ENCODE data around the gene DAZAP2.
"Not testable (repeated sequence)": the region's sequence is repeated elsewhere in the genome, so short reads cannot be mapped to it uniquely, and the experiment has no call there.

The DAZAP2 gene

GRCh38 chr12:51217133-51217967 is 21.3 kb upstream of the DAZAP2 start:
- no peak for DNase-seq

GRCh38 chr12:51217968-51218606 is 20.5 kb upstream of the DAZAP2 start, which contains the start of gene POU6F1:
Gene POU6F1 (minus strand): TSS chr12:51218062. CDS start chr12:51206836, 11,226 bp downstream.
- DNase-seq: peak; percentile 53

DNA sequence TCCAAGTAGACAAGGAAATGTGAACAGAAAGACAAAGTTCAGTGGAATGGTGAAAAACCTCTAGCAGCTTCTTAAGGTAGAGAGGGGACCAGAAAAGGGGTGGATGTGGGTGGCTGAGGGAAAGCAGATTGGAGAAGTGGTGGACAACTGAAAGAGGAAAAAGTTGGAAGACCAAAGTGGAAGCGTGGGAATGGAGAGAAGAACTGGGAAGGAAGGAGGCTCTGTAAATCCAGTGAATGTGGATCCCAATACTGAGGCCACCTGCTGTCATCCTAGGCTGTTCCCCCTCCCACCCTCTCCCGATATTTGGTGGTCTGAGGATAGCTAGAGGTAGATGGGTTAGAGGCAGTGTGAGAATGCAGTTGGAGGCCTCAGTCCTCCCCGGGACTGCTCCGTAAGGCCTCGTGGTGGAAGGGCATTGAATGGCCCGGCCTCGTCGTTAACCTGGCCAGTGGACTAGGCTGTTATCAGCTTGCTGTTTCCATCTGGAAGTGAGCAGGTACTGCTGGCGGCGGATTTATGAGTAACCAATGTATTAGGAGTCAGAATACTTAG is 19.9 kb upstream of the DAZAP2 start:
- no peak for DNase-seq

GRCh38 chr12:51219322-51219721 is 19.3 kb upstream of the DAZAP2 start:
- no peak for DNase-seq

GRCh38 chr12:51219857-51220256 is 18.8 kb upstream of the DAZAP2 start:
- not testable (repeated sequence) for DNase-seq

DNA sequence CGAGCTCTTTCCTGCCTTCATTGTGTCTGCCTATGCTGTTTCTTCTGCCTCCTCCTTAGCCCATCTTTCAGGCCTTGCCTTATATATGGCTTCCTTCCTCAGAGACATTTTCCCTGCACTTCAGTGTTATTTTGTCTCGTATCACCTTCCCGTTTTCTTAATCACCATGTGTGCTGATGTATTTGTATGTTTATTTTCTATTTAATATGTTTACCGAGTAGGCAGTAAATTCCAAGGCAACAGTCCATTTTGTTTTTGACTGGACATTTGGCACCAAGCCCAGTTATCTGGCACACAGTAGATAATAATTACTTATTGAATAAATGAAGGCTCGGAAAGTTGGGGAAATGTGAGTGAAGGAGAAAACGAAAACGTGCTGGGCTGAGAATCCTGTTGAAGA is 16.2 kb upstream of the DAZAP2 start:
- no peak for DNase-seq

GRCh38 chr12:51224625-51225024 is 14.0 kb upstream of the DAZAP2 start:
- DNase-seq: no peak

GRCh38 chr12:51225234-51225633 is 13.4 kb upstream of the DAZAP2 start:
- DNase-seq: no peak

GRCh38 chr12:51225771-51226170 is 12.9 kb upstream of the DAZAP2 start:
- no peak for DNase-seq

GRCh38 chr12:51227112-51227511 is 11.5 kb upstream of the DAZAP2 start:
- not testable (repeated sequence) for DNase-seq

GRCh38 chr12:51227962-51228361 is 10.7 kb upstream of the DAZAP2 start:
- DNase-seq: no peak

- no peak for DNase-seq
These were observed 9.4 kb upstream of the DAZAP2 start for GRCh38 chr12:51229116-51229809.

DNA sequence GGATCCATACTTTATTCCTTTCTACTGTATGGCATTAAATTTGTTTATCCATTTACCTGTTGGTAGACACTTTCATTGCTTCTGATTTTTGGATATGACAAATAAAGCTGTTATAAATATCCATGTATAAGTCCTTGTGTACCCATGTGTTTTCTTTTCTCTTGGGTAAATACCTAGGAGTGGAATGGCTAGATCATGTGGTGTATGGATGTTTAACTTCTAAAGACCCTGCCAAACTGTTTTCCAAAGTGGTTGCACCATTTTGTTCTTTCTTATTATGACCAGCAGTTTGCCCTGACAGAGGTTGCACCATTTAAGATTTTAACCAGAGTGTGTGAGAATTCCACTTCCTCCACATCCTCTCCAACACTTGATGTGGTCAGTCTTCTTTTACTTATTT is 6.0 kb upstream of the DAZAP2 start:
- no peak for DNase-seq

DNA sequence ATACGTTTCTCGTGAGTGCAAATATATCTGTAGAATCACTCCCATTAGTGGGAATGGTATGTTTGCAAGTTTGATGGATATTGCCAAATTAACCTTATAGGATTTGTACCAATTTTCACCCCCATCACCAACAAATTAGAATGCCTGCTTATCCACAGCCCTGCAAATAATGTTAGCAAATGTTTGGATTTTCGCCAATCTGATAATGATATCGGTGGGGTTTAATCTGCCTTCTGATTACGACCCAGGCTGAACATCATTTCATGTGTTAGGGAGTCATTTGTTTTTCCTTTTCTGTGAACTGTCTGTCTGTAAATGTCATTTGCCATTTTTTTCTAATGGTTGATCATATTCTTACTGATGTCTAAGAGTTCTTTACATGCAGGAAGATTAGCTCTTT is 4.1 kb upstream of the DAZAP2 start:
- no peak for DNase-seq

DNA sequence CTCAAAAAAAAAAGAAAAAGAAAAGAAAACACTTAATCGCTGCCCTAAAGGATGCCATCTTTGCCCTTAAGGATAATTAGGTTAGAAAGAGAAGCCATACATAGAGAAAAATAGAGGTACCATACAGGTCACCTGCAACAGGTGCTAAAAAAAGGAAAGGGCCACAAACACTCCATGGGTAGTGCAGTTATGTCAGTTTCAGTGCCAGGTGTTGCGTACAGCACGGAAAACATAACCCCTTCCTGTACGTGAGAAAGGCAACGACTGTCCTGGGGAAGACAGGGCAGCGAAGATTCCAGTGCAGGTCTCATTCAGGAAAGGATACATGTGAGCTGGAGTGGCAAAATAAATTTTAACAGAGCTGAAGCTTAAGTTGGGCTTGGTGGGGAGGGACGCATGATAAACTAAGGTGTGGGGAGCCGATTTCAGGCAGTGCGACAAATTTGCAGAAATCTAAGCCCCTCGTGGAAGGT is 553 bp upstream of the DAZAP2 start:
- DNase-seq: no peak

GRCh38 chr12:51240971-51241370 is 2.3 kb downstream of the DAZAP2 start:
- DNase-seq: no peak

GRCh38 chr12:51242120-51242519 is 3.5 kb downstream of the DAZAP2 start:
- no peak for DNase-seq

GRCh38 chr12:51242876-51243275 is 4.2 kb downstream of the DAZAP2 start:
- no peak for DNase-seq

DNA sequence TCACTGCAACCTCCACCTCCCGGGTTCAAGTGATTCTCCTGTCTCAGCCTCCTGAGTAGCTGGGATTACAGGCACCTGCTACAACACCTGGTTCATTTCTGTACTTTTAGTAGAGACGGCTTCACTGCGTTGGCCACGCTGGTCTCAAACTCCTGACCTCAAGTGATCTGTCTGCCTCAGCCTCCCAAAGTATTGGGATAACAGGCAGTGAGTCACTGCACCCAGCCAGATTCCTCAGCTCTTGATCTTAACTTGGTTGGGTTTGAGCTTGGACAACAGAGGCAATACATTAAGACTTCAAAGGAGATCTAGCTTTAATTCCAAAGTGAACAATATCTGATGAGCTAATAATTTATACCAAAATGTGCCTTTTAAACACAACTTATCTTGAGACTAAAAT is 5.6 kb downstream of the DAZAP2 start:
- no peak for DNase-seq

GRCh38 chr12:51245476-51246253 is 7.0 kb downstream of the DAZAP2 start:
- no peak for DNase-seq

DNA sequence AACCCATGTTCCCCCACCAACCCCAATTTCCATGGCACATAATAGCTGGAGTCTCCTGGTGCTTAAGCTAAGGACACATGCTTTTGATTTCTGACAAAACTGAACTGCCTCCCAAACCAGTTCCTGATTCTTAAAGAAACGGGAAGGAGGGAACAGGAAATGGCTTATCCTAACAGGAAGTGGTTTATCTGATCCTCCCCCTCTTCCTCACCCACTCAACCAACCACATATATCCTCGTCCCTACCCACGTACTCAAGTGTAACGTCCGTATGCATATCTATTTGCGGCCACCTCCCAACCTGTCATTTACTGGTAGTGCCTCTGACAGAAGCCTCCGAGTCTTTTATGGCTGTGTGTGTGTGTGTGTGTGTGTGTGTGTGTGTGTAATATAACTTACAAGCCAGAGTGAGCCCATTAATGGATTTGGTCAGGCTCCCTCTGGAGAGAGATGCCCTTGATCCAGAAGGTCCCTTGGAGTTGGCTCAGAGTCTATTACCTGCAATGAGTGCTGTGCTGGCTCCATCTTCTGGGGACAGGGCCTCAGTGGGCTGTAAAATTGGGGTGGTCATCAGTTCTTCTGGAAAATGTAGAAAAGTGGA is 7.7 kb downstream of the DAZAP2 start:
- DNase-seq: no peak
